Neural progenitor cell (in vitro differentiated cells): ENCODE measurements around the gene LILRB2.

Experiments
- EZH2 ChIP-seq: fragments of 200-600 bp; sonication (generic); IDR thresholded peaks from 2 replicates; pipeline ENCODE4 v1.6.1; 2017; ENCODE audit warnings: antibody characterized with exemption, mild to moderate bottlenecking, moderate library complexity
- TF ChIP-seq, protein P1 (sequence below): fragments of 200-600 bp; sonication (generic); IDR thresholded peaks from 2 replicates; pipeline ENCODE4 v1.5.1; 2017; ENCODE audit warnings: antibody characterized with exemption, mild to moderate bottlenecking

GRCh38 chr19:54262470-54262869 lies 18.4 kb downstream of the LILRB2 start:
- TF ChIP-seq, protein P1, sequence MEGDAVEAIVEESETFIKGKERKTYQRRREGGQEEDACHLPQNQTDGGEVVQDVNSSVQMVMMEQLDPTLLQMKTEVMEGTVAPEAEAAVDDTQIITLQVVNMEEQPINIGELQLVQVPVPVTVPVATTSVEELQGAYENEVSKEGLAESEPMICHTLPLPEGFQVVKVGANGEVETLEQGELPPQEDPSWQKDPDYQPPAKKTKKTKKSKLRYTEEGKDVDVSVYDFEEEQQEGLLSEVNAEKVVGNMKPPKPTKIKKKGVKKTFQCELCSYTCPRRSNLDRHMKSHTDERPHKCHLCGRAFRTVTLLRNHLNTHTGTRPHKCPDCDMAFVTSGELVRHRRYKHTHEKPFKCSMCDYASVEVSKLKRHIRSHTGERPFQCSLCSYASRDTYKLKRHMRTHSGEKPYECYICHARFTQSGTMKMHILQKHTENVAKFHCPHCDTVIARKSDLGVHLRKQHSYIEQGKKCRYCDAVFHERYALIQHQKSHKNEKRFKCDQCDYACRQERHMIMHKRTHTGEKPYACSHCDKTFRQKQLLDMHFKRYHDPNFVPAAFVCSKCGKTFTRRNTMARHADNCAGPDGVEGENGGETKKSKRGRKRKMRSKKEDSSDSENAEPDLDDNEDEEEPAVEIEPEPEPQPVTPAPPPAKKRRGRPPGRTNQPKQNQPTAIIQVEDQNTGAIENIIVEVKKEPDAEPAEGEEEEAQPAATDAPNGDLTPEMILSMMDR: no peak
- no peak for TF ChIP-seq EZH2
